H1 (cell line): ENCODE measurements around the gene IFT122. TPM values are rescaled to one million over a fixed set of nuclear protein-coding genes. Genes with fewer than 3 reads are reported as not detected.

Source experiments
- BCL11A ChIP-seq, 2 experiments: IDR thresholded peaks; one replicate each; pipeline ENCODE4 v1.6.1; 2011; ENCODE audit warnings: low read depth in 2 of 2, low read length in 2 of 2, mild to moderate bottlenecking in 2 of 2
- CBX5 ChIP-seq: fragments of 300-800, 300-1000 bp; sonication (generic); IDR thresholded peaks from 2 replicates; pipeline ENCODE4 v1.7.1; 2016; ENCODE audit warnings: antibody characterized with exemption, low read length, low read depth
- CTBP2 ChIP-seq: IDR thresholded peaks from 2 replicates; pipeline ENCODE4 v1.7.0; 2011; ENCODE audit warnings: borderline replicate concordance, mild to moderate bottlenecking, moderate library complexity, mixed read lengths, low read length; ENCODE audit not compliant: insufficient read depth, insufficient read length
- EZH2 ChIP-seq: fragments of 200-600 bp; sonication (generic); IDR thresholded peaks from 2 replicates; pipeline ENCODE4 v1.7.1; 2012; ENCODE audit warnings: low read depth, mild to moderate bottlenecking, moderate library complexity, low read length, inconsistent platforms; ENCODE audit not compliant: severe bottlenecking
- POU5F1 ChIP-seq: IDR thresholded peaks from 2 replicates; pipeline ENCODE4 v1.6.1; 2011; ENCODE audit warnings: low read depth, mild to moderate bottlenecking, low read length, moderate library complexity
- SIN3A ChIP-seq, 2 experiments: IDR thresholded peaks in 1 of 2; conservative IDR thresholded peaks in 1 of 2; 2 replicates each; pipeline ENCODE4 v1.6.1; 2011 to 2012; ENCODE audit warnings: low read length in 2 of 2, improper control_type of control experiment in 1 of 2, low read depth in 1 of 2, mild to moderate bottlenecking in 1 of 2
- SP2 ChIP-seq: IDR thresholded peaks from 2 replicates; pipeline ENCODE4 v1.6.1; 2012; ENCODE audit warnings: mild to moderate bottlenecking, low read length, inconsistent platforms
- USF2 ChIP-seq: IDR thresholded peaks from 2 replicates; pipeline ENCODE4 v1.6.1; 2011; ENCODE audit warnings: low read length, improper control_type of control experiment
- ZNF274 ChIP-seq: IDR thresholded peaks from 2 replicates; pipeline ENCODE4 v1.7.0; 2012; ENCODE audit warnings: low read length, borderline replicate concordance; ENCODE audit errors: extremely low read depth
- polyA plus RNA-seq, 7 experiments: library from polyadenylated mRNA; depleted of rRNA in 3 of 7; stranded (reverse) in 5 of 7; unstranded in 2 of 7; fragments of >200 nt in 5 of 7; fragments of 200-250 nt in 2 of 7; gene quantifications; 1 replicate in 5 of 7; 2 replicates in 1 of 7; 4 replicates in 1 of 7; pipeline versions ENCODE4 v1.2.1 to v1.2.3, GENCODE V29; 2011 to 2013; ENCODE audit warnings: missing spikeins in 2 of 7, mixed read lengths in 2 of 7
- total RNA-seq: library from RNA; stranded (reverse); fragmentation: NEBNext Ultra II Directional; extraction: Animal tissue kit (Norgen Biotek cat#: 25700); gene quantifications from 2 replicates; pipeline ENCODE4 v1.2.1, GENCODE V29; 2021

The IFT122 gene
- total and polyA plus RNA-seq, 2 of the 8 experiments (the other 6 are each of a cell fraction or from before 2014, with no cell fraction given) = 23.7 to 25.1 TPM

GRCh38 chr3:129470861-129471260 lies 30.8 kb downstream of the IFT122 start (continued):
- TF ChIP-seq SP2 (no peak), USF2 (no peak), CTBP2 (no peak), SIN3A (conservative IDR thresholded peaks at IDR 0.05 in 1 of 2, IDR thresholded peaks at IDR 0.05 in 1 of 2; ENCODE audit: low read depth in 1 of 2, low read length in 2 of 2) (no peak), BCL11A (IDR thresholded peaks at IDR 0.05; ENCODE audit: low read depth in 2 of 2, low read length in 2 of 2) (no peak), POU5F1 (no peak), ZNF274 (no peak), CBX5 (no peak), EZH2 (no peak)
